ENCODE measurements around the gene KITLG.

- TF ChIP-seq, protein P1, sequence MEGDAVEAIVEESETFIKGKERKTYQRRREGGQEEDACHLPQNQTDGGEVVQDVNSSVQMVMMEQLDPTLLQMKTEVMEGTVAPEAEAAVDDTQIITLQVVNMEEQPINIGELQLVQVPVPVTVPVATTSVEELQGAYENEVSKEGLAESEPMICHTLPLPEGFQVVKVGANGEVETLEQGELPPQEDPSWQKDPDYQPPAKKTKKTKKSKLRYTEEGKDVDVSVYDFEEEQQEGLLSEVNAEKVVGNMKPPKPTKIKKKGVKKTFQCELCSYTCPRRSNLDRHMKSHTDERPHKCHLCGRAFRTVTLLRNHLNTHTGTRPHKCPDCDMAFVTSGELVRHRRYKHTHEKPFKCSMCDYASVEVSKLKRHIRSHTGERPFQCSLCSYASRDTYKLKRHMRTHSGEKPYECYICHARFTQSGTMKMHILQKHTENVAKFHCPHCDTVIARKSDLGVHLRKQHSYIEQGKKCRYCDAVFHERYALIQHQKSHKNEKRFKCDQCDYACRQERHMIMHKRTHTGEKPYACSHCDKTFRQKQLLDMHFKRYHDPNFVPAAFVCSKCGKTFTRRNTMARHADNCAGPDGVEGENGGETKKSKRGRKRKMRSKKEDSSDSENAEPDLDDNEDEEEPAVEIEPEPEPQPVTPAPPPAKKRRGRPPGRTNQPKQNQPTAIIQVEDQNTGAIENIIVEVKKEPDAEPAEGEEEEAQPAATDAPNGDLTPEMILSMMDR (IDR thresholded peaks at IDR 0.05) = no peak
- no peak for TF ChIP-seq POLR2A (IDR thresholded peaks at IDR 0.05)
Measured at GRCh38 chr12:88469154-88469553, 111.1 kb downstream of the KITLG start.
